Tibial nerve (tissue), 3 donors: ENCODE data around the gene C1orf174.

ENCODE experiments used
- POLR2A ChIP-seq, 2 donors: fragments of 450-650 bp; IDR thresholded peaks; one replicate each; pipeline ENCODE4 v1.6.1; 2017; ENCODE audit warnings: antibody characterized with exemption in 2 of 2, mild to moderate bottlenecking in 2 of 2, moderate library complexity in 2 of 2
- TF ChIP-seq, protein P1 (sequence below), 5 experiments: fragments of 200-600 bp in 3 of 5; fragments of 450-650 bp in 2 of 5; sonication (generic) in 3 of 5; IDR thresholded peaks; one replicate each; pipeline ENCODE4 v1.5.1; 2016 to 2019; ENCODE audit warnings: antibody characterized with exemption in 5 of 5, mild to moderate bottlenecking in 3 of 5, moderate library complexity in 2 of 5

DNA sequence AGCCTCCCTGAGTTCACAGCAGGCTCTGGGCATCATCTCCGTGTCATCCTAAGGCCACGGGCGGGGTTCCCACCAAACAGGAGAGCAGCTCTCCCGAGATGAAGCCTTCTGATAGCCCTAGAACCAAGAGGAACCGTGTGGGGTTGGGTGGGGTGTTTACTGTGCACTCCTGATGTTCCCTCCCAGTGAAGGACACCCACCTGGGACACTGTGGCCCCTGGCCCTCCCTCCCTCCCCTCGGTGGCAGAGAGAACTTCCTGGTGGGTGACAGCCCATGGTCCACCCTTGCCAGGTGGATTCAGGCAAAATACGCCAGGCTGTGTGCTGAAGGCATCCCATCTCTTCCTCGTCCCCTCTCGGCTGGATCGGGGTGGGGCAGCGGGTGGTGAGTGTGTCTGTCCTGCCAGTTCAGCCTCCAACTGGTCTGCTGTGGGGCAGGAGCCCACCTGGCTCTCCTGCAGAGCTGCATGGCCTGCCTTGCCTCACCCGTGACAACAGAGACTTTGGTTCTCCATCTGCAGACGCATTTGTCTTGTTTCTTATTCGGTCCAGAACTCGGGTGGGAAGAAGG is 15.6 kb upstream of the C1orf174 start:
- TF ChIP-seq, protein P1, sequence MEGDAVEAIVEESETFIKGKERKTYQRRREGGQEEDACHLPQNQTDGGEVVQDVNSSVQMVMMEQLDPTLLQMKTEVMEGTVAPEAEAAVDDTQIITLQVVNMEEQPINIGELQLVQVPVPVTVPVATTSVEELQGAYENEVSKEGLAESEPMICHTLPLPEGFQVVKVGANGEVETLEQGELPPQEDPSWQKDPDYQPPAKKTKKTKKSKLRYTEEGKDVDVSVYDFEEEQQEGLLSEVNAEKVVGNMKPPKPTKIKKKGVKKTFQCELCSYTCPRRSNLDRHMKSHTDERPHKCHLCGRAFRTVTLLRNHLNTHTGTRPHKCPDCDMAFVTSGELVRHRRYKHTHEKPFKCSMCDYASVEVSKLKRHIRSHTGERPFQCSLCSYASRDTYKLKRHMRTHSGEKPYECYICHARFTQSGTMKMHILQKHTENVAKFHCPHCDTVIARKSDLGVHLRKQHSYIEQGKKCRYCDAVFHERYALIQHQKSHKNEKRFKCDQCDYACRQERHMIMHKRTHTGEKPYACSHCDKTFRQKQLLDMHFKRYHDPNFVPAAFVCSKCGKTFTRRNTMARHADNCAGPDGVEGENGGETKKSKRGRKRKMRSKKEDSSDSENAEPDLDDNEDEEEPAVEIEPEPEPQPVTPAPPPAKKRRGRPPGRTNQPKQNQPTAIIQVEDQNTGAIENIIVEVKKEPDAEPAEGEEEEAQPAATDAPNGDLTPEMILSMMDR (IDR thresholded peaks at IDR 0.05): no peak
- TF ChIP-seq POLR2A (IDR thresholded peaks at IDR 0.05): no peak
